ENCODE results near the gene HIPK4.
"Not testable (repeated sequence)": the region's sequence is repeated elsewhere in the genome, so short reads cannot be mapped to it uniquely, and the experiment has no call there.

HIPK4 gene

DNA sequence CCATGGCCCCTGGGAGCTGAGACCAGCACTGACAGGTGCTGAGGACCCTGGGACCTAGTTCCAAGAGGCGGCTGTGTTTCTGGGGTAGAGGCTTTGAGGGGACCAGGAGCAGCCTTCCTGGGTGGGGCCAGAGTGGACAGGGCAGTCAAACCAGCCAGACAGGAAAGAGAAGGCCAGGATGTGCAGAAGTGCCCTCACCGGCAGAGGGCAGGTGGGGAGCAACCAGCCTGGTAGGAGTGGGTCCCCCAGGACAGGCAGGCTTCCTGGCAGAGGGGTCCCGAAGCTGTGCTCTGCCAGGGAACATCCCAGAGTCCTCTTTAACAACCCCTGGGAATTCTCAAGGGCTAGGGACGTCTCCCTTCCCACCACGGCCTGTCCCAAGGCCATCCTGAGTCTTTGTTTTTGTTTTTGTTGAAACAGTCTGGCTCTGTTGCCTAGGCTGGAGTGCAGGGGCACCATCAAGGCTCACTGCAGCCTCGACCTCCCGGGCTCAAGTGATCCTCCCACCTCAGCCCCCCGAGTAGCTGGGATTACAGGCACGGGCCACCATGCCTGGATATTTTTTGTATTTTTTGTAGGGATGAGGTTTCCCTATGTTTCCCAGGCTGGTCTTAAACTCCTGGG lies 3.0 kb upstream of the HIPK4 start:
- no peak for DNase-seq (ENCODE audit: low spot score)

DNA sequence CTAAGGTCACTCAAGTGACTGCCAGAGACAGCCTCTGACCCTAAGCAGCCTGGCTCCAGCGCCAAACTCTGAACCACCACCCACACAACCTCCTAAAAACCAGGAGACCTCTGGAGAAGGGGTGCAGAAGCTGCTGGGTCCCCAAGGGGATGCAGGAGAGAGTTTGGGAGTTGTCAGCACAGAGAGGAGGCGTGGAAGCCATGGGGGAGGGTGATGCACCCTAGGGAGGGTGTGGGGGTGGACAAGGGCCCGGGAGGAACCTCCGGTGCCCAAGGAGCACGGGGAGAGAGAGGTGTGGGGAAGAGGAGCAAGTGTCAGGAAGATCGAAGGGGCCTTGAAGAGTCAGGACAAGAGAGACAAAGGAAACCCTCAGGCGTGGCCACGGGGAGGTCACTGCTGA lies 2.1 kb upstream of the HIPK4 start:
- no peak for DNase-seq (ENCODE audit: low spot score)

- DNase-seq (ENCODE audit: low spot score) = no peak
These were observed 437 bp downstream of the HIPK4 start for GRCh38 chr19:40389404-40390083.

DNA sequence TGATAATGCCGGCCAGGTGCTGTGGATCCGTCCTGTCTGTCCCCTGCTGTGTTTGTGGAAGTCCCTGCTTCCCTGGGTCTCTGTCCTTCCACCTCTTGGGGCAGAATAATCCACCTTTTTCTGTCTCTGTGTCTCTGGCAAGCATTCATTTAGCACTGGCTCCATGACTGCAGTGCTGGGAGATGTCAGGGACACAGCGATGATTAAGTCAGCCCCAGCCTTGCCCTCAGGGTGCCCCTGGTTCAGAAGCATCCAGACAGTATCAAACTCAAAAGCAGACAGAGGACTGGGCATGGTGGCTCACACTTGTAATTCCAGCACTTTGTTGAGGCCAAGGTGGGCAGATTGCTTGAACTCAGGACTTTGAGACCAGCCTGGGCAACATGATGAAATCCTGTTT lies 1.5 kb downstream of the HIPK4 start:
- DNase-seq (ENCODE audit: low spot score) = no peak

- no peak for DNase-seq (ENCODE audit: low spot score)
These were observed 2.8 kb downstream of the HIPK4 start for GRCh38 chr19:40387155-40387554.

GRCh38 chr19:40383668-40384248 lies 6.2 kb downstream of the HIPK4 start:
- DNase-seq (ENCODE audit: low spot score) = no peak

DNA sequence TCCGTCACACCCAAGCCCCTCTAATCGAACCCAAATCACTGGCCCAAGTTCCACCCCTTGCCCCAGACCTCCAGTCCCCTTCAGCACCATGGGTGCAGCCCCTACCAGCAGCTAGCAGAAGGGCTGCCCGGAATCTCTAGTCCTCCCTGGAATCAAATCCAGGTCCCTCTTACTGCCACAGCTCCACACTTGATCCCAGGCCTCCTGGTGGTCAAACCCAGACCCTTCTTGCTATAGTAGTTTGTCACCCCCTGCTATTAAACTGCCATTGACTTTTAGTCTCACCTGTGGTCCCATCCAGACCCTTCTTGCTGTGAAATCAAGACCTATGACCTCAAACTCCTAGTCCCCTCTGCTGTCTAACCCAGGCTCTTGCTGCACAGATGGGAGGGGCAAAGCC lies 8.7 kb downstream of the HIPK4 start:
- DNase-seq (ENCODE audit: low spot score) = no peak

GRCh38 chr19:40380199-40381037 lies 9.6 kb downstream of the HIPK4 start:
- no peak for DNase-seq (ENCODE audit: low spot score)

DNA sequence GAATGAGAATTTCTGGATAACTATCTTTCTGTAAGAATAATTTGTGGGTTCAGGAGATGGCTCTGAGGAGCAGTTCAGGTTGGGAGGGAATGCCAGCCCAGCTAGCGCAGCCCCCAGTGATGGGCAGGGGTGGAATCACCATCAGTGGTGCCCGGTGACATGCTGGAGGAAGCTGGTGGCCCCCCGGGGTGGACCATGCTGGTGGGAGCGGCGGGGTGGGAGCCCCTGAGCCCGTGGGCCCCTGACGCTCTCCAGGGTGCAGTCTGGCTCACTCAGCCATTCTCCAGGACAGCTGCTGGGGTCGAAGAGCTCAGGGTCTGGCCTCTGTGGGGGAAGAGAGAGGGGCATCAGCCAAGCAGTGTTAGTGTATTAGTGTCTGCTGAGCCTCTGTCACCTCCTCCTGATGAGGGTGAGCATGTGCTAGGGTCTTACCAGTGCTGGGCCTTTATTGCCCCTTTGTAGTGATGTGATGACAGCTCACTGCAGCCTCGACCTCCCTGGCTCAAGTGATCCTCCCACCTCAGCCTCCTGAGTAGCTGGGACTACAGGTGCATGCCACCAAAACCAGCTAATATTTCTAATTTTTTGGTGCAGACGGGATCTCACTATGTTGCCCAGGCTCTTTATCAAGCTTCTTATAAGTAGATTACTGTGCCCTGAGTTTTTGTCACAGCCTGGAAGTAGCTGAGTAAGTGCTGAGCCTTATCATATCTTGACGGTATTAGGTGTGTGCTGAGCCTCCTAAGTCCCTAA lies 10.4 kb downstream of the HIPK4 start:
- DNase-seq (ENCODE audit: low spot score) = no peak

DNA sequence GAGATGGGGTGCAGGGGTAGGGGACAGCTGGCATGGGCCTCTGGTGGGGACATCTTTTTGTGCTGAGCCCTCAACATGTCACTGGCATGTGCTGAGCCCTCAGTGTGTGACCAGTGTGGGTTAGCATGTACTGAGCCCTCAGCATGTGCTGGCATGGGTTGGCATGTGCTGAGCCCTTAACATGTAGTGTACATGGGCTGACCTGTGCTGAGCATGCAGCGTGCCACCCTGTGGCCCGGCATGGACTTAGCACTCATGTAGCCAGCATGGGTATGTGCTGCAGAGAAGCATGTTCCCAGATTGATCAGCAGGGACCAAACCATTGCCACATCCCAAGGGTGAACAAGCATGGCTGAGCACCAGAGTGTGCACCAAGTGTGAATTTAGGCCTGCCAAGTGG lies 11.5 kb downstream of the HIPK4 start:
- no peak for DNase-seq (ENCODE audit: low spot score)

- DNase-seq (ENCODE audit: low spot score) = no peak
These were observed 12.1 kb downstream of the HIPK4 start for GRCh38 chr19:40377876-40378385.

DNA sequence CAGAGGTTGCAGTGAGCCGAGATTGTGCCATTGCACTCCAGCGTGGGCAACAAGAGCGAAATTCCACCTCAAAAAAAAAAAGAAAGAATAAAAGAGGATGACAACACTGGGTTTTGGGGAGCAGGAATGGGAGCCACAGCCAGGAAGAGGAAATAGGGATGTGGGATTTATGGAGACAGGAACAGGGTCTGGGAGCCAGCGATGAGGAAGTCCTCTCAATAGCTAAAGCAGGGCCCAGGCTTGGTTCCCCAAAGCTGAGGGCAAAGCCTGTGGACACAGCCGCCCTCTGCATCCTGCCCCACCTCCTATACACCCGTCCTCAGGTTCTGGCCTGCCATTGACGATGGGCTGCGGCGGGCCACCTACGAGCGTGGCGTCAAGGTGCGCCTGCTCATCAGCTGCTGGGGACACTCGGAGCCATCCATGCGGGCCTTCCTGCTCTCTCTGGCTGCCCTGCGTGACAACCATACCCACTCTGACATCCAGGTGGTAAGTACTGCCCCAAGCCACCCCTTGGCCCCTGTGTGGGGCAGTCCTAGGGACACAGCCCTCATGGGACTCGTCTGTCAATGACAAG lies 13.6 kb downstream of the HIPK4 start:
- DNase-seq (ENCODE audit: low spot score) = no peak

DNA sequence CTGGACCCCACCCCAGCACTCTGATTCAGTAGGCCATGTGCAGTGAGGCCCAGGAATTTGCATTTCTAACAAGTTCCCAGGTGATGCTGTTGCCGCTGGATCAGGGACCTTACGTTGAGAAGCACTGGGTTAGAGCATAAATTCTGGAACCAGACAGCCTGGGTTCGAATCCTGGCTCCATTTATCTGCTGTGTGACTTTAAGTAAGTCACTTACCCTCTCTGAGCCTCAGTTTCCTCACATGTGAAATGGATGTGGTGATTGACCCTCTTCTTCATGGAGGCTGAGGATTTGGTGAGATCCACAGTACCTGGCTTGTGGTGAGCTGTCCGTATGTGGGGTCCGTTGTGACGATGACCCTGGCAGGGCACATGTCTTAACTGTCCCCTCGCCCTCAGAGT lies 15.9 kb downstream of the HIPK4 start:
- DNase-seq (ENCODE audit: low spot score) = no peak

DNA sequence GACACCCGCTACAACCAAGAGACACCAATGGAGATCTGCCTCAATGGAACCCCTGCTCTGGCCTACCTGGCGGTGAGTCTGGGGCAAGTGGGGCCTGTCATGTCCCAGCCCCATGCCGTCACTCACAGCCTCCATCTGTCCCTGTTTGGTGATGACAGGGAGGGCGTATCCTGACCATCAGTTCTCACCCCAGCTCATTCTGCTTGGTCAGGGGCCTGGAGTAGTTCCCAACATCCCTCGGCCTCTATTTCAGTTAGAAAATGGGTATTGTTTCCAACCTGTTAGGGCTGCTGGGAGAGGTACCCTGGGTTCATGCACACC lies 18.2 kb downstream of the HIPK4 start:
- DNase-seq (ENCODE audit: low spot score) = no peak

DNA sequence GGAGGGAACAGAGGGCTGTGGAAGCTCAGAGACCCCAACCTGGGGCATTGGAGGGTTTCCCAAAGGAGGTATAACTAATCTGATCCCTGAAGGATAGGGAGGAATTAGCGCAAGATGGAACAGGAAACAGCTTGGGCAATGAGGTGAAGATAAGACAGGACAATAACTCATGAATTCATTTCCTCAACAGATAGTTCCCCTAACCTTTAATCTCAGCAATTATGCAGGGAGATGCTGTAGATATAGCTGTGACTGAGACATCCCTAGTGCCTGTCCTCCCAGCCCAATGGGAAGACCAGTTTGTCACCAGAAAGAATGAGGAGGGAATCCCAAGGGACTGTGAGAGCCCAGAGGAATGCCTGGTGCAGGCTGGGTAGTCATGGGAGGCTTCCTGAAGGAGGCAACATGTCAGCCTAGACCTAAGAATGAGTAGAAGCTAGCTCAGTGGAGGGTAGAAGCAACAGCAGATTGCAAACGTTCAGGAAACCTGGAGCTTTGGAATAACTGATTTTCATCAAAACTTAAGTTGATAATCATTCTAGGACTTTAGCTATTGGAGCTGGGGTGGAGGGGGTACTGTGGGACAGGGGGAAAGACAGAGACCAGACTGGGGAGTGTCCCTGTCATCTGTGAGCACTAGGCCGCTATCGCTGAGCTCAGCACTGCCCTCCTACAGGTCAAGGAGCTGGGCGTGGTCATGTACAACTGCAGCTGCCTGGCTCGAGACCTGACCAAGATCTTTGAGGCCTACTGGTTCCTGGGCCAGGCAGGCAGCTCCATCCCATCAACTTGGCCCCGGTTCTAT lies 18.8 kb downstream of the HIPK4 start:
- DNase-seq (ENCODE audit: low spot score) = no peak

DNA sequence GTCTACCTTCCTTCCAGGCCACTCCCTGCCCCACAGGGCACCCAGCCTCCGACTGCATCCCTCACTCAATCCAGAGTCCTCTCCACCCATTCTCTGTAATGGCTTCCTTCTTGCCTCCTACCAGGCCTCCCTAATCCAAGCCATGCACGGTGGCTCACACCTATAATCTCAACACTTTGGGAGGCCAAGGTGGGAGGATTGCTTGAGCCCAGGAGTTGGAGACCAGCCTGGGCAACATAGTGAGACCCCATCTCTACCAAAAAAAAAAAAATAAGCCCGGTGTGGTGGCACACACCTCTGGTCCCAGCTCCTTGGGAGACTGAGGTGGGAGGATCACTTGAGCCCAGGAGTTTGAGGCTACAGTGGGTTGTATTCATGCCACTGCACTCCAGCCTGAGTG lies 19.7 kb downstream of the HIPK4 start:
- not testable (repeated sequence) for DNase-seq (ENCODE audit: low spot score)

DNA sequence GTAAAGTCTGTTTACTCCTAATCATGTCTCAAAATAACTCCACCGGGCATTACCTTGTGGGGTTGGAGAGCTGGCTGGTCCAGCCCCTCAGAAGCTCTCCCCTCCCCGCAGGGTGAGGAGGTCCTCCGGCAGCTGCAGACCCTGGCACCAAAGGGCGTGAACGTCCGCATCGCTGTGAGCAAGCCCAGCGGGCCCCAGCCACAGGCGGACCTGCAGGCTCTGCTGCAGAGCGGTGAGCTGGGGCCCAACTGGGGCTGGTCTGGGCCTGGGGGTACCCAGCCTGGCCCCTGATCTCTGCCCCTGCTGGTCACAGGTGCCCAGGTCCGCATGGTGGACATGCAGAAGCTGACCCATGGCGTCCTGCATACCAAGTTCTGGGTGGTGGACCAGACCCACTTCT lies 20.2 kb downstream of the HIPK4 start:
- DNase-seq (ENCODE audit: low spot score) = no peak

GRCh38 chr19:40367577-40368434 lies 22.2 kb downstream of the HIPK4 start:
- no peak for DNase-seq (ENCODE audit: low spot score)

Measured in SK-N-DZ (cell line).